Ishikawa (cell line): ENCODE results near the gene ARG1.

Source experiments
- EGR1 ChIP-seq: IDR thresholded peaks from 2 replicates; pipeline ENCODE4 v1.6.1; 2012
- MAX ChIP-seq: IDR thresholded peaks from 2 replicates; pipeline ENCODE4 v1.6.1; 2012
- REST ChIP-seq: IDR thresholded peaks from 2 replicates; pipeline ENCODE4 v1.6.1; 2012; ENCODE audit warnings: low read depth, mild to moderate bottlenecking

- TF ChIP-seq REST (no peak), MAX (no peak), EGR1 (no peak)
These were observed 21.1 kb upstream of the ARG1 start for GRCh38 chr6:131551902-131552301.
